BJ (cell line): Measurements from ENCODE around the gene KCTD3. TPM values are rescaled to one million over a fixed set of nuclear protein-coding genes. Genes with fewer than 3 reads are reported as not detected.

Source experiments
- CTCF ChIA-PET: fragments of 350-600 bp; formaldehyde crosslinking; extraction: SDS; loops from one replicate; lab custom pipeline; 2021; ENCODE audit warnings: antibody characterized with exemption, inconsistent platforms; lab: Yijun Ruan, JAX
- POLR2A ChIA-PET: fragments of 300-600 bp; sonication (Branson Sonifier 250); formaldehyde crosslinking; extraction: SDS; loops from one replicate; lab custom pipeline; 2021; ENCODE audit warnings: antibody characterized with exemption; lab: Charles Lee
- DNase-seq: peaks from one replicate; pipeline ENCODE4 v3.0.0-alpha.2; 2011; ENCODE audit warnings: low read depth
- H3K27me3 ChIP-seq: 2 replicates; pipeline ENCODE4 v1.6.0; 2011; ENCODE audit warnings: low read length; ENCODE audit not compliant: control insufficient read depth, insufficient read depth
- H3K36me3 ChIP-seq: 2 replicates; pipeline ENCODE4 v1.5.1; 2011; ENCODE audit warnings: low read length; ENCODE audit not compliant: control insufficient read depth, insufficient read depth
- H3K4me3 ChIP-seq: 2 replicates; pipeline ENCODE4 v1.5.1; 2011; ENCODE audit warnings: low read depth, mild to moderate bottlenecking, control low read depth, low read length
- polyA plus RNA-seq: library from polyadenylated mRNA; depleted of rRNA; stranded (reverse); fragments of >200 nt; gene quantifications from 2 replicates; pipeline ENCODE4 v1.2.3, GENCODE V29; 2011
- TF ChIP-seq, protein P1 (sequence below): IDR thresholded peaks from 2 replicates; pipeline ENCODE4 v1.5.1; 2011; ENCODE audit warnings: low read depth, mild to moderate bottlenecking, control low read depth, inconsistent platforms, low read length, moderate library complexity; ENCODE audit not compliant: insufficient read depth

The KCTD3 gene
- polyA plus RNA-seq, 1 experiment: 31.7 TPM

- ChIA-PET CTCF (interaction anchor here (1.3 kb wide), 1 partner anchor 37 kb away, joined by 3 read pairs; no protein-coding TSS in a partner anchor), POLR2A (interaction anchor here (0.6 kb wide), 2 partner anchors 33 to 1046 kb away, joined by 3 to 7 read pairs; no protein-coding TSS in a partner anchor)
- DNase-seq: no peak
- Histone ChIP-seq H3K27me3 (no peaks in the 10 kb centered on the region), H3K4me3 (peak overlapping the region; percentile 82), H3K36me3 (no peaks in the 10 kb centered on the region)
- TF ChIP-seq, protein P1, sequence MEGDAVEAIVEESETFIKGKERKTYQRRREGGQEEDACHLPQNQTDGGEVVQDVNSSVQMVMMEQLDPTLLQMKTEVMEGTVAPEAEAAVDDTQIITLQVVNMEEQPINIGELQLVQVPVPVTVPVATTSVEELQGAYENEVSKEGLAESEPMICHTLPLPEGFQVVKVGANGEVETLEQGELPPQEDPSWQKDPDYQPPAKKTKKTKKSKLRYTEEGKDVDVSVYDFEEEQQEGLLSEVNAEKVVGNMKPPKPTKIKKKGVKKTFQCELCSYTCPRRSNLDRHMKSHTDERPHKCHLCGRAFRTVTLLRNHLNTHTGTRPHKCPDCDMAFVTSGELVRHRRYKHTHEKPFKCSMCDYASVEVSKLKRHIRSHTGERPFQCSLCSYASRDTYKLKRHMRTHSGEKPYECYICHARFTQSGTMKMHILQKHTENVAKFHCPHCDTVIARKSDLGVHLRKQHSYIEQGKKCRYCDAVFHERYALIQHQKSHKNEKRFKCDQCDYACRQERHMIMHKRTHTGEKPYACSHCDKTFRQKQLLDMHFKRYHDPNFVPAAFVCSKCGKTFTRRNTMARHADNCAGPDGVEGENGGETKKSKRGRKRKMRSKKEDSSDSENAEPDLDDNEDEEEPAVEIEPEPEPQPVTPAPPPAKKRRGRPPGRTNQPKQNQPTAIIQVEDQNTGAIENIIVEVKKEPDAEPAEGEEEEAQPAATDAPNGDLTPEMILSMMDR: 0 out of 2 replicates have a peak, but pooled peaks have one; percentile 9
Observed at GRCh38 chr1:215567491-215568298, 591 bp downstream of the KCTD3 start.

- Histone ChIP-seq H3K4me3 (peak overlapping the region; percentile 82), H3K36me3 (no peaks in the 10 kb centered on the region), H3K27me3 (no peaks in the 10 kb centered on the region)
- TF ChIP-seq, protein P1: no peak
- ChIA-PET CTCF (interaction anchor here (1.3 kb wide), 1 partner anchor 36 kb away, joined by 3 read pairs; no protein-coding TSS in a partner anchor), POLR2A (interaction anchor here (0.6 kb wide), 2 partner anchors 32 to 1046 kb away, joined by 3 to 7 read pairs; no protein-coding TSS in a partner anchor)
- no peak for DNase-seq
Observed at GRCh38 chr1:215568299-215568692, 1.2 kb downstream of the KCTD3 start.

- POLR2A ChIA-PET: no interaction called here
- Histone ChIP-seq H3K4me3 (no peak overlapping the region), H3K27me3 (no peaks in the 10 kb centered on the region), H3K36me3 (no peaks in the 10 kb centered on the region)
- CTCF ChIA-PET: no interaction called here
- TF ChIP-seq, protein P1: no peak
- DNase-seq: no peak
Observed at GRCh38 chr1:215569986-215570824, 3.1 kb downstream of the KCTD3 start.

DNA sequence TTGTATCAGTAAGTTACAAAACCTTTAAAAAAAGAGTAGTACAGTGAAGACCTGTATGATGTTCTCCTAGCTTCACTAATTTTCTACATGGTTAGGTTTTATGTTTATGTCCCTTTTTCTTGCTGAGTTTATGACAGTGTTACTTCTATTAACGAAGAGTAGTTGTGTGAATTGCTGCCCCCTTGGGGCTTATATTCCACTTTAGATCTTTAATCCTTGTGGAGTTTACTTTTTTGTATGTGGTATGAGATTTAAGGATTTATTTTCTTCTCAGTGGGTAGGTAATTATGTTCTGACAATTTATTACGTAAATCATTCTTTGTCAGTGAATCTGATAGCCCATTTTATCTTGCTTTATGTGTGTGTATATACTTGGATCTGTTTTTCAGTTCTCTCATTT is 14.8 kb downstream of the KCTD3 start:
- Histone ChIP-seq H3K27me3 (no peaks in the 10 kb centered on the region), H3K4me3 (no peak overlapping the region), H3K36me3 (no peaks in the 10 kb centered on the region; the same call in 1 of the 2 replicates)
- DNase-seq: no peak
- CTCF ChIA-PET: no interaction called here
- TF ChIP-seq, protein P1: no peak
- POLR2A ChIA-PET: no interaction called here
